ENCODE results near the gene UGP2. TPM values are rescaled to one million over a fixed set of nuclear protein-coding genes. Genes with fewer than 3 reads are reported as not detected.
"Not testable (repeated sequence)": the region's sequence is repeated elsewhere in the genome, so short reads cannot be mapped to it uniquely, and the experiment has no call there.

The UGP2 gene
- total RNA-seq = 10 to 100 TPM; 77.6 to 92.7 TPM
- 100 to 1,000 TPM; 137 to 224 TPM for polyA plus RNA-seq

- DNase-seq = peak; percentile 82 to 94 (median 83)
- Histone ChIP-seq H3K36me3 (ENCODE audit: insufficient read depth, low read length) (no peaks in the 10 kb centered on the region), H3K27ac (ENCODE audit: low read depth, low read length) (peak within 1 kb of the TSS; percentile 71), H3K4me3 (ENCODE audit: low read length in 2 of 2) (peak within 1 kb of the TSS; percentile 63 to 85), H3K27me3 (ENCODE audit: insufficient read depth, low read length) (no peaks in the 10 kb centered on the region), H3K9me3 (ENCODE audit: control insufficient read depth in 1 of 2, low read length in 2 of 2) (no peaks in the 10 kb centered on the region), H3K4me1 (ENCODE audit: insufficient read depth, low read length) (peaks cover 44% of the 10 kb centered on the region)
- Mint-ChIP-seq H3K36me3 (peaks cover 1 to 21% of the 10 kb centered on the region in 2 donors), H3K9me3 (peaks cover 0 to 5% (median 0%) of the 10 kb centered on the region in 8 donors), H3K4me1 (peaks cover 38 to 63% (median 51%) of the 10 kb centered on the region in 4 donors), H3K27me3 (no peaks in the 10 kb centered on the region), H3K4me3 (peak within 1 kb of the TSS; percentile 96 to 100 (median 98)), H3K27ac (peak within 1 kb of the TSS; percentile 95 to 100 (median 97))
- CTCF ChIA-PET (ENCODE audit: partially characterized antibody) = interaction anchor here (1.0 to 4.1 kb wide), 10 partner anchors 8 to 682 kb away, joined by 3 to 37 read pairs (median 4); partner anchors contain the start of gene AFTPH
- POLR2A ChIA-PET (ENCODE audit: partially characterized antibody) = interaction anchor here (0.6 to 3.9 kb wide), 21 partner anchors 9 to 1386 kb away, joined by 3 to 113 read pairs (median 6); partner anchors contain the start of genes ACTR2, AFTPH, CEP68 and EHBP1
- intact Hi-C loops (cut with micrococcal nuclease) = loop anchor here (1.0 to 5.0 kb wide), 8 partner anchors 176 to 1644 kb away; partner anchors contain the start of genes AFTPH, B3GNT2, CEP68 and EHBP1
Observed at GRCh38 chr2:63841254-63842022, at the start of gene UGP2. Gene UGP2 (plus strand): TSS chr2:63841896. CDS start chr2:63842186, 290 bp downstream.

GRCh38 chr2:63792530-63792929, 49.2 kb upstream of the UGP2 start:
- ChIA-PET POLR2A (ENCODE audit: partially characterized antibody) (no interaction called here), CTCF (ENCODE audit: partially characterized antibody) (no interaction called here)
- H3K36me3 ChIP-seq (ENCODE audit: insufficient read depth, low read length) = no peaks in the 10 kb centered on the region
- no peaks in the 10 kb centered on the region for H3K27me3 ChIP-seq (ENCODE audit: insufficient read depth, low read length)
- no peaks in the 10 kb centered on the region for H3K4me1 ChIP-seq (ENCODE audit: insufficient read depth, low read length)
- no peak overlapping the region for H3K4me3 ChIP-seq (ENCODE audit: low read length in 2 of 2)
- Mint-ChIP-seq H3K36me3 (no peaks in the 10 kb centered on the region), H3K9me3 (peaks cover 0 to 4% (median 0%) of the 10 kb centered on the region in 8 donors), H3K4me1 (no peaks in the 10 kb centered on the region), H3K4me3 (no peak overlapping the region), H3K27me3 (no peaks in the 10 kb centered on the region), H3K27ac (no peak overlapping the region)
- no peaks in the 10 kb centered on the region for H3K9me3 ChIP-seq (ENCODE audit: control insufficient read depth in 1 of 2, low read length in 2 of 2)
- intact Hi-C loops (cut with micrococcal nuclease) = no loop called here
- no peak overlapping the region for H3K27ac ChIP-seq (ENCODE audit: low read depth, low read length)
- no peak for DNase-seq

GRCh38 chr2:63796366-63796765, 45.3 kb upstream of the UGP2 start:
- H3K27me3 Mint-ChIP-seq = no peaks in the 10 kb centered on the region
- no peak overlapping the region for H3K4me3 ChIP-seq (ENCODE audit: low read length in 2 of 2)
- no peak overlapping the region for H3K4me3 Mint-ChIP-seq

GRCh38 chr2:63796796-63797195, 44.9 kb upstream of the UGP2 start:
- Mint-ChIP-seq H3K27ac (no peak overlapping the region), H3K27me3 (no peaks in the 10 kb centered on the region), H3K9me3 (peaks cover 0 to 6% (median 0%) of the 10 kb centered on the region in 8 donors), H3K4me3 (no peak overlapping the region), H3K4me1 (no peaks in the 10 kb centered on the region), H3K36me3 (no peaks in the 10 kb centered on the region)
- POLR2A ChIA-PET (ENCODE audit: partially characterized antibody) = no interaction called here
- Histone ChIP-seq H3K36me3 (ENCODE audit: insufficient read depth, low read length) (no peaks in the 10 kb centered on the region), H3K4me3 (ENCODE audit: low read length in 2 of 2) (no peak overlapping the region), H3K4me1 (ENCODE audit: insufficient read depth, low read length) (no peaks in the 10 kb centered on the region), H3K27ac (ENCODE audit: low read depth, low read length) (no peak overlapping the region), H3K9me3 (ENCODE audit: control insufficient read depth in 1 of 2, low read length in 2 of 2) (no peaks in the 10 kb centered on the region), H3K27me3 (ENCODE audit: insufficient read depth, low read length) (no peaks in the 10 kb centered on the region)
- CTCF ChIA-PET (ENCODE audit: partially characterized antibody) = no interaction called here
- DNase-seq = no peak
- intact Hi-C loops (cut with micrococcal nuclease) = no loop called here

More at GRCh38 chr2:63796366-63796765, 45.3 kb upstream of the UGP2 start:
- H3K4me1 ChIP-seq (ENCODE audit: insufficient read depth, low read length) = no peaks in the 10 kb centered on the region
- Mint-ChIP-seq H3K4me1 (no peaks in the 10 kb centered on the region), H3K36me3 (no peaks in the 10 kb centered on the region), H3K9me3 (peaks cover 0 to 6% (median 0%) of the 10 kb centered on the region in 8 donors), H3K27ac (no peak overlapping the region)
- no peak overlapping the region for H3K27ac ChIP-seq (ENCODE audit: low read depth, low read length)
- no peaks in the 10 kb centered on the region for H3K27me3 ChIP-seq (ENCODE audit: insufficient read depth, low read length)
- ChIA-PET CTCF (ENCODE audit: partially characterized antibody) (no interaction called here), POLR2A (ENCODE audit: partially characterized antibody) (no interaction called here)
- no peak for DNase-seq
- intact Hi-C loops (cut with micrococcal nuclease) = no loop called here
- H3K9me3 ChIP-seq (ENCODE audit: control insufficient read depth in 1 of 2, low read length in 2 of 2) = no peaks in the 10 kb centered on the region
- H3K36me3 ChIP-seq (ENCODE audit: insufficient read depth, low read length) = no peaks in the 10 kb centered on the region

- Histone ChIP-seq H3K36me3 (ENCODE audit: insufficient read depth, low read length) (no peaks in the 10 kb centered on the region), H3K27ac (ENCODE audit: low read depth, low read length) (no peak overlapping the region), H3K4me3 (ENCODE audit: low read length in 2 of 2) (no peak overlapping the region), H3K27me3 (ENCODE audit: insufficient read depth, low read length) (no peaks in the 10 kb centered on the region), H3K4me1 (ENCODE audit: insufficient read depth, low read length) (no peaks in the 10 kb centered on the region), H3K9me3 (ENCODE audit: control insufficient read depth in 1 of 2, low read length in 2 of 2) (no peaks in the 10 kb centered on the region)
- H3K9me3 Mint-ChIP-seq = peaks cover 0 to 6% (median 3%) of the 10 kb centered on the region in 8 donors
- intact Hi-C loops (cut with micrococcal nuclease) = no loop called here
- peaks cover 0 to 2% of the 10 kb centered on the region in 2 donors for H3K27me3 Mint-ChIP-seq
- no peak overlapping the region for H3K4me3 Mint-ChIP-seq
- no peaks in the 10 kb centered on the region for H3K4me1 Mint-ChIP-seq
- ChIA-PET POLR2A (ENCODE audit: partially characterized antibody) (no interaction called here), CTCF (ENCODE audit: partially characterized antibody) (interaction anchor here (0.9 kb wide), 1 partner anchor 12 kb away, joined by 3 read pairs; no protein-coding TSS in a partner anchor)
- H3K36me3 Mint-ChIP-seq = no peaks in the 10 kb centered on the region
- H3K27ac Mint-ChIP-seq = no peak overlapping the region
- no peak for DNase-seq
Observed at GRCh38 chr2:63801455-63801854, 40.2 kb upstream of the UGP2 start.

GRCh38 chr2:63805412-63805811, 36.3 kb upstream of the UGP2 start:
- no peak overlapping the region for H3K27ac ChIP-seq (ENCODE audit: low read depth, low read length)
- no peak for DNase-seq
- ChIA-PET CTCF (ENCODE audit: partially characterized antibody) (no interaction called here), POLR2A (ENCODE audit: partially characterized antibody) (no interaction called here)
- H3K4me1 Mint-ChIP-seq = no peaks in the 10 kb centered on the region
- H3K36me3 Mint-ChIP-seq = no peaks in the 10 kb centered on the region
- peaks cover 0 to 2% of the 10 kb centered on the region in 2 donors for H3K27me3 Mint-ChIP-seq
- H3K4me1 ChIP-seq (ENCODE audit: insufficient read depth, low read length) = no peaks in the 10 kb centered on the region
- no peaks in the 10 kb centered on the region for H3K9me3 ChIP-seq (ENCODE audit: control insufficient read depth in 1 of 2, low read length in 2 of 2)
- no peak overlapping the region for H3K27ac Mint-ChIP-seq
- no peaks in the 10 kb centered on the region for H3K27me3 ChIP-seq (ENCODE audit: insufficient read depth, low read length)
- H3K36me3 ChIP-seq (ENCODE audit: insufficient read depth, low read length) = no peaks in the 10 kb centered on the region
- H3K4me3 Mint-ChIP-seq = no peak overlapping the region
- intact Hi-C loops (cut with micrococcal nuclease) = no loop called here
- no peak overlapping the region for H3K4me3 ChIP-seq (ENCODE audit: low read length in 2 of 2)
- H3K9me3 Mint-ChIP-seq = peaks cover 0 to 9% (median 3%) of the 10 kb centered on the region in 8 donors

GRCh38 chr2:63808036-63808435, 33.7 kb upstream of the UGP2 start:
- not testable (repeated sequence) for H3K4me1 Mint-ChIP-seq

More at GRCh38 chr2:63808036-63808435, 33.7 kb upstream of the UGP2 start:
- H3K27ac Mint-ChIP-seq; H3K36me3 Mint-ChIP-seq; intact Hi-C loops (cut with micrococcal nuclease); H3K27me3 ChIP-seq (ENCODE audit: insufficient read depth, low read length); CTCF ChIA-PET (ENCODE audit: partially characterized antibody); POLR2A ChIA-PET (ENCODE audit: partially characterized antibody); H3K9me3 ChIP-seq (ENCODE audit: control insufficient read depth in 1 of 2, low read length in 2 of 2); H3K9me3 Mint-ChIP-seq; H3K27me3 Mint-ChIP-seq; DNase-seq; H3K4me1 ChIP-seq (ENCODE audit: insufficient read depth, low read length); H3K4me3 ChIP-seq (ENCODE audit: low read length in 2 of 2); H3K4me3 Mint-ChIP-seq; H3K27ac ChIP-seq (ENCODE audit: low read depth, low read length); H3K36me3 ChIP-seq (ENCODE audit: insufficient read depth, low read length): not testable (repeated sequence)
